Pons (tissue), 1 donor: Measurements from ENCODE around the gene PGM2L1.

ENCODE experiments used
- DNase-seq: peaks from one replicate; pipeline ENCODE4 v3.0.0-alpha.2; 2016; ENCODE audit warnings: low spot score

Gene PGM2L1

GRCh38 chr11:74297484-74297883 is 100.7 kb downstream of the PGM2L1 start:
- DNase-seq: no peak

- DNase-seq: no peak
Measured at GRCh38 chr11:74288911-74289310, 109.3 kb downstream of the PGM2L1 start.

GRCh38 chr11:74288161-74288560 is 110.1 kb downstream of the PGM2L1 start:
- DNase-seq: no peak

- DNase-seq: no peak
Measured at GRCh38 chr11:74284466-74284865, 113.8 kb downstream of the PGM2L1 start.

- no peak for DNase-seq
Measured at GRCh38 chr11:74283580-74284180, 114.6 kb downstream of the PGM2L1 start.

GRCh38 chr11:74282914-74283371 is 115.3 kb downstream of the PGM2L1 start:
- no peak for DNase-seq

GRCh38 chr11:74282421-74282820 is 115.8 kb downstream of the PGM2L1 start:
- DNase-seq: no peak

- DNase-seq: no peak
Measured at GRCh38 chr11:74280494-74280893, 117.7 kb downstream of the PGM2L1 start.
